Measurements from ENCODE around the gene STMN1. TPM values are rescaled to one million over a fixed set of nuclear protein-coding genes. Genes with fewer than 3 reads are reported as not detected.

Gene STMN1
- total and polyA plus RNA-seq, 2 experiments from 2014 or later: 227 to 1,890 TPM

DNA sequence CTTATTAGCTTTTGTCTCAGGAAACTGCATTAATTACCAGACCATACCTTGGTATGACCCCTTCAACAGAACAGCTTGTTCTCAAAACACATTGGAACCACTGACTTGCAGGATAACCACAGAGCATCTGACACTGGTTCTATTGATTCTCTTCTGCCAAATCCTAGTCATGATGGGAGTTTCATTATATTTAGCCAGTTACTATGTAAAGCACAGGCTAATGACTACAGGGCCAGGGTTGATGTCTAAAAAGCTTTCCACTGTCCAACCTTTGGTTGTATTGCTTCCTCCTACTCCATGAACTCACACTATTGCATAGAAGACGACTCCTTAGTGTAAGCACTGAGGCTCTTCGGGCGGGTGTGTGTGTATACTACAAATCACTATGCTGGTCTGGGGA, 3.8 kb downstream of the STMN1 start:
- Mint-ChIP-seq H3K36me3 (ENCODE audit: low read depth) (peaks cover 74% of the 10 kb centered on the region), H3K4me1 (peaks cover 27% of the 10 kb centered on the region), H3K4me3 (no peak overlapping the region), H3K27ac (no peak overlapping the region), H3K9me3 (no peaks in the 10 kb centered on the region), H3K27me3 (ENCODE audit: insufficient read depth, low read depth, poor library complexity) (peaks cover 12% of the 10 kb centered on the region)
- ATAC-seq (no peak), DNase-seq (ENCODE audit: low spot score) (no peak)
- Histone ChIP-seq H3K4me3 (no peak overlapping the region), H4K20me1 (replicated peaks; ENCODE audit: insufficient read depth) (peaks cover 43% of the 10 kb centered on the region), H3K9me2 (ENCODE audit: insufficient read depth) (no peaks in the 10 kb centered on the region), H3K4me1 (ENCODE audit: insufficient read depth) (peaks cover 15% of the 10 kb centered on the region), H3F3A (replicated peaks; ENCODE audit: low read depth) (peaks cover 42% of the 10 kb centered on the region), H3K27ac (ENCODE audit: low read depth) (peak overlapping the region; percentile 11; the same call in 1 of the 2 replicates), H2AFZ (no peak overlapping the region), H3K27me3 (ENCODE audit: insufficient read depth) (no peaks in the 10 kb centered on the region), H3K79me2 (replicated peaks; ENCODE audit: insufficient read depth) (peaks cover 47% of the 10 kb centered on the region), H3K36me3 (ENCODE audit: insufficient read depth) (peaks cover 55% of the 10 kb centered on the region), H3K4me2 (no peak overlapping the region)
- TF ChIP-seq JUNB (IDR thresholded peaks at IDR 0.05; ENCODE audit: unreplicated experiment) (no peak), CREB1 (CRISPR knock-in tag; IDR thresholded peaks at IDR 0.05; ENCODE audit: low read depth) (no peak)
- TF ChIP-seq, protein P1, sequence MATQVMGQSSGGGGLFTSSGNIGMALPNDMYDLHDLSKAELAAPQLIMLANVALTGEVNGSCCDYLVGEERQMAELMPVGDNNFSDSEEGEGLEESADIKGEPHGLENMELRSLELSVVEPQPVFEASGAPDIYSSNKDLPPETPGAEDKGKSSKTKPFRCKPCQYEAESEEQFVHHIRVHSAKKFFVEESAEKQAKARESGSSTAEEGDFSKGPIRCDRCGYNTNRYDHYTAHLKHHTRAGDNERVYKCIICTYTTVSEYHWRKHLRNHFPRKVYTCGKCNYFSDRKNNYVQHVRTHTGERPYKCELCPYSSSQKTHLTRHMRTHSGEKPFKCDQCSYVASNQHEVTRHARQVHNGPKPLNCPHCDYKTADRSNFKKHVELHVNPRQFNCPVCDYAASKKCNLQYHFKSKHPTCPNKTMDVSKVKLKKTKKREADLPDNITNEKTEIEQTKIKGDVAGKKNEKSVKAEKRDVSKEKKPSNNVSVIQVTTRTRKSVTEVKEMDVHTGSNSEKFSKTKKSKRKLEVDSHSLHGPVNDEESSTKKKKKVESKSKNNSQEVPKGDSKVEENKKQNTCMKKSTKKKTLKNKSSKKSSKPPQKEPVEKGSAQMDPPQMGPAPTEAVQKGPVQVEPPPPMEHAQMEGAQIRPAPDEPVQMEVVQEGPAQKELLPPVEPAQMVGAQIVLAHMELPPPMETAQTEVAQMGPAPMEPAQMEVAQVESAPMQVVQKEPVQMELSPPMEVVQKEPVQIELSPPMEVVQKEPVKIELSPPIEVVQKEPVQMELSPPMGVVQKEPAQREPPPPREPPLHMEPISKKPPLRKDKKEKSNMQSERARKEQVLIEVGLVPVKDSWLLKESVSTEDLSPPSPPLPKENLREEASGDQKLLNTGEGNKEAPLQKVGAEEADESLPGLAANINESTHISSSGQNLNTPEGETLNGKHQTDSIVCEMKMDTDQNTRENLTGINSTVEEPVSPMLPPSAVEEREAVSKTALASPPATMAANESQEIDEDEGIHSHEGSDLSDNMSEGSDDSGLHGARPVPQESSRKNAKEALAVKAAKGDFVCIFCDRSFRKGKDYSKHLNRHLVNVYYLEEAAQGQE (IDR thresholded peaks at IDR 0.05; ENCODE audit: unreplicated experiment): no peak
- TF ChIP-seq, protein P2, sequence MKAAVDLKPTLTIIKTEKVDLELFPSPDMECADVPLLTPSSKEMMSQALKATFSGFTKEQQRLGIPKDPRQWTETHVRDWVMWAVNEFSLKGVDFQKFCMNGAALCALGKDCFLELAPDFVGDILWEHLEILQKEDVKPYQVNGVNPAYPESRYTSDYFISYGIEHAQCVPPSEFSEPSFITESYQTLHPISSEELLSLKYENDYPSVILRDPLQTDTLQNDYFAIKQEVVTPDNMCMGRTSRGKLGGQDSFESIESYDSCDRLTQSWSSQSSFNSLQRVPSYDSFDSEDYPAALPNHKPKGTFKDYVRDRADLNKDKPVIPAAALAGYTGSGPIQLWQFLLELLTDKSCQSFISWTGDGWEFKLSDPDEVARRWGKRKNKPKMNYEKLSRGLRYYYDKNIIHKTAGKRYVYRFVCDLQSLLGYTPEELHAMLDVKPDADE (IDR thresholded peaks at IDR 0.05): no peak

DNA sequence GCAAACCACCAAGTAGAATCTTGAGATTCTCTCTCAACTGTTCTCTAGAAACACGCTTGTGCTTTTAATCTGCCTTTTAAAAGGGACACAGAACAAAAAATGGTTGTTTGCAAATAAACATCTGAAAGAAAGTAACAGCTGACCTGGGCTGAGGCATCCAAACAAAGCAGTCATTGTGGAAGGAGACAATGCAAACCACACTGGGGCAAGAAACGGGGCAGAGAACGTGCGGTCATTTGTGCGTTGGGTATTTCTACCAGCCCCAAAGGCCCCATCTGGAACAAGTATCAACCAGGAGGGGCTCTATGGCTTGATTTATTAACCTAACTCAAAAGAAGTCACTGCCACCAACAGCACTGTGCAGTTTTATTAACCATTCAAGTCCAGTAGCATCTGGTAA, 6.0 kb downstream of the STMN1 start:
- Histone ChIP-seq H3K27me3 (ENCODE audit: insufficient read depth) (no peaks in the 10 kb centered on the region), H3K27ac (ENCODE audit: low read depth) (no peak overlapping the region), H3K4me2 (no peak overlapping the region), H3K4me1 (ENCODE audit: insufficient read depth) (peaks cover 11% of the 10 kb centered on the region), H3K9me2 (ENCODE audit: insufficient read depth) (no peaks in the 10 kb centered on the region), H3K79me2 (replicated peaks; ENCODE audit: insufficient read depth) (peaks cover 45% of the 10 kb centered on the region), H3F3A (replicated peaks; ENCODE audit: low read depth) (peaks cover 54% of the 10 kb centered on the region), H3K4me3 (no peak overlapping the region), H4K20me1 (replicated peaks; ENCODE audit: insufficient read depth) (peaks cover 43% of the 10 kb centered on the region), H3K36me3 (ENCODE audit: insufficient read depth) (peaks cover 55% of the 10 kb centered on the region), H2AFZ (no peak overlapping the region)
- peaks cover 74% of the 10 kb centered on the region for H3K36me3 Mint-ChIP-seq (ENCODE audit: low read depth)
- peaks cover 28% of the 10 kb centered on the region for H3K4me1 Mint-ChIP-seq
- no peaks in the 10 kb centered on the region for H3K9me3 Mint-ChIP-seq
- ATAC-seq (no peak), DNase-seq (ENCODE audit: low spot score) (no peak)
- H3K27me3 Mint-ChIP-seq (ENCODE audit: insufficient read depth, low read depth, poor library complexity): peaks cover 8% of the 10 kb centered on the region
- H3K4me3 Mint-ChIP-seq: no peak overlapping the region
- H3K27ac Mint-ChIP-seq: no peak overlapping the region
- TF ChIP-seq EZH2 (IDR thresholded peaks at IDR 0.05; ENCODE audit: low read depth, unreplicated experiment) (no peak), ZNF114 (CRISPR knock-in tag; IDR thresholded peaks at IDR 0.05) (no peak), STAT1 (IDR thresholded peaks at IDR 0.05; ENCODE audit: unreplicated experiment) (no peak), POLR2AphosphoS5 (IDR thresholded peaks at IDR 0.05; ENCODE audit: low read depth) (no peak), EZH2phosphoT487 (IDR thresholded peaks at IDR 0.05; ENCODE audit: unreplicated experiment) (no peak), ZNF331 (CRISPR knock-in tag; IDR thresholded peaks at IDR 0.05; ENCODE audit: low read depth) (no peak)
- TF ChIP-seq, protein P3, sequence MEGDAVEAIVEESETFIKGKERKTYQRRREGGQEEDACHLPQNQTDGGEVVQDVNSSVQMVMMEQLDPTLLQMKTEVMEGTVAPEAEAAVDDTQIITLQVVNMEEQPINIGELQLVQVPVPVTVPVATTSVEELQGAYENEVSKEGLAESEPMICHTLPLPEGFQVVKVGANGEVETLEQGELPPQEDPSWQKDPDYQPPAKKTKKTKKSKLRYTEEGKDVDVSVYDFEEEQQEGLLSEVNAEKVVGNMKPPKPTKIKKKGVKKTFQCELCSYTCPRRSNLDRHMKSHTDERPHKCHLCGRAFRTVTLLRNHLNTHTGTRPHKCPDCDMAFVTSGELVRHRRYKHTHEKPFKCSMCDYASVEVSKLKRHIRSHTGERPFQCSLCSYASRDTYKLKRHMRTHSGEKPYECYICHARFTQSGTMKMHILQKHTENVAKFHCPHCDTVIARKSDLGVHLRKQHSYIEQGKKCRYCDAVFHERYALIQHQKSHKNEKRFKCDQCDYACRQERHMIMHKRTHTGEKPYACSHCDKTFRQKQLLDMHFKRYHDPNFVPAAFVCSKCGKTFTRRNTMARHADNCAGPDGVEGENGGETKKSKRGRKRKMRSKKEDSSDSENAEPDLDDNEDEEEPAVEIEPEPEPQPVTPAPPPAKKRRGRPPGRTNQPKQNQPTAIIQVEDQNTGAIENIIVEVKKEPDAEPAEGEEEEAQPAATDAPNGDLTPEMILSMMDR (conservative IDR thresholded peaks at IDR 0.05; ENCODE audit: low read depth in 2 of 2): no peak

All from GM23338 (cell line).